Central memory CD8-positive, alpha-beta T cell (primary cell): ENCODE measurements around the gene ANKRD17.

Source experiments
- ATAC-seq: fragments of 150-1000 bp; cut with Tn5 transposase; replicated peaks from 2 replicates; pipeline ENCODE4 v1.10.0; 2022; ENCODE audit warnings: mild to moderate bottlenecking, moderate FRiP score, moderate number of reproducible peaks; ENCODE audit not compliant: poor library complexity, severe bottlenecking; ENCODE audit errors: extremely low read depth
- DNase-seq, 2 donors: peaks; one replicate each; pipeline ENCODE4 v3.0.0; 2021; ENCODE audit warnings: low spot score in 2 of 2
- H3K27ac Mint-ChIP-seq: one replicate; pipeline ENCODE4 v1.8.0; 2022; ENCODE audit warnings: low read depth, mild to moderate bottlenecking, moderate library complexity, mixed read lengths
- H3K27me3 Mint-ChIP-seq: one replicate; pipeline ENCODE4 v1.8.0; 2022; ENCODE audit warnings: mixed read lengths
- H3K36me3 Mint-ChIP-seq: one replicate; pipeline ENCODE4 v1.8.0; 2022; ENCODE audit warnings: mild to moderate bottlenecking, moderate library complexity, mixed read lengths; ENCODE audit not compliant: insufficient read depth
- H3K4me1 Mint-ChIP-seq: one replicate; pipeline ENCODE4 v1.8.0; 2022; ENCODE audit warnings: mixed read lengths
- H3K4me3 Mint-ChIP-seq: one replicate; pipeline ENCODE4 v1.8.0; 2022; ENCODE audit warnings: mild to moderate bottlenecking, moderate library complexity, mixed read lengths
- H3K9me3 Mint-ChIP-seq: one replicate; pipeline ENCODE4 v1.8.0; 2022; ENCODE audit warnings: mixed read lengths

ANKRD17 gene

DNA sequence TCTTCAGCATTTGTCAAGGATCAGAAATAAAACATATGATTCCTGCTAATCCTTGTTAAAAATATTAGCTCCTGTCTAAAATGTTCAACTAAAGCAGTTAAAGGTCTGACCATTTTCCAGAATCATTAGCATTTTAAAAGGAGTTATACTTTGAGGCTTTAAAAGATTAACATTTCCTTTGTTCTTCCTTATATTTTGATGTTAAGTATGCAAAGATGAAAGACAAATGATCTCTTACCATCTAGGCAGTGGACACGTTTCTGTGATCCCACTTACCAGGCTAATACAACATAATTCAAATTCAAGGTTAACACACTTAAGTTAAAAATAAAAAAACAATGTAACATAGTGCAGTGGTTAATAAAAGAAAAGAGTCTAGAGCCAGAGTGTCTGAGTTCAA, 127.3 kb downstream of the ANKRD17 start:
- Mint-ChIP-seq H3K27me3 (no peaks in the 10 kb centered on the region), H3K36me3 (peaks cover 27% of the 10 kb centered on the region), H3K4me1 (peaks cover 5% of the 10 kb centered on the region), H3K27ac (no peak overlapping the region), H3K9me3 (no peaks in the 10 kb centered on the region), H3K4me3 (no peak overlapping the region)
- no peak for ATAC-seq
- no peak for DNase-seq

DNA sequence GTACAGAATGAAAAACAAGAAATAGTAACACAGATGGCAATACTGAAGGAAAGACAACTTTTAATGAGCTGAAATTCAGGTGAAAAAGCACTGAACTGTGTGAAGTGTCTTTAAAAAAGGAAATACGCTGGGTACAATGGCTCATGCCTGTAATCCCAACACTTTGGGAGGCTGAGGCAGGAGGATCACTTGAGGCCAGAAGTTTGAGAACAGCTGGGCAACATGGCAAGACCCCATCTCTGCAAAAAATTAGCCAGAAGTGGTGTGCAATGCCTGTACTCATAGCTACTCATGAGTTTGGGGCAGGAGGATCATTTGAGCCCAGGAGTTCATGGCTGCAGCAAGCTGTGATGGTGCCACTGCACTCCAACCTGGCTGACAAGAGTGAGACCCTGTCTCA, 129.3 kb downstream of the ANKRD17 start:
- peaks cover 5% of the 10 kb centered on the region for H3K4me1 Mint-ChIP-seq
- peaks cover 33% of the 10 kb centered on the region for H3K36me3 Mint-ChIP-seq
- H3K9me3 Mint-ChIP-seq = no peaks in the 10 kb centered on the region
- no peaks in the 10 kb centered on the region for H3K27me3 Mint-ChIP-seq
- no peak for DNase-seq
- no peak overlapping the region for H3K27ac Mint-ChIP-seq
- no peak overlapping the region for H3K4me3 Mint-ChIP-seq
- no peak for ATAC-seq

DNA sequence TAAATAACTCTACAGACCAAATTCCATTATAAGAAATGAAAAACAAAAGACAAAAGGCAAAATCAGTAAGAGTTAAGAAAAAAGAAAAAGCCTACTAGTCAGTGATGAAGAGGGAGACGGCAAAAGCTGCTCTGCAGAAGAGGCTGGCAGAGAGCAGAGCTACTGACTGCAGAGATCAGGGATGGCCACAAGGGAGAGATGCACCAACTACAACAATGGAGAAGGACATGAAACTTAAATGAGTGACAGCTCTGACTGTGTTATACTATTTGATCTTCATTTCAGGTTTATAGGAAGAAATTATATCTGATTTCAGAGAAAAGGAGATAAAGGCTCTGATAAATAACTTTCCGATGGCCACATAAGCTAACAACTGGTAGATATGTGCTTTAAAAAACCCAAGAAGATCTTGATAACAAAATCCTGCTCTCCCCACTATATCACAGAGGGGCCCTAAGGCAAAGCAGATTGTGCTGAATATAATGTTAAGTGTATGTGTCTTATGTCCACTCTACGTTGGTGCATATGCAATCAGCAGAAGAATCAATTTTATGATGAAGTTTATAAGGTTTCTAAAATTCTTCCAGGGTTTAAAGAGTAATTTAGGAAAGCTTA, 130.7 kb downstream of the ANKRD17 start:
- Mint-ChIP-seq H3K27ac (peak overlapping the region; percentile 29), H3K4me1 (peaks cover 5% of the 10 kb centered on the region), H3K27me3 (no peaks in the 10 kb centered on the region), H3K36me3 (peaks cover 32% of the 10 kb centered on the region), H3K4me3 (no peak overlapping the region), H3K9me3 (no peaks in the 10 kb centered on the region)
- ATAC-seq (peak; percentile 54), DNase-seq (no peak)

DNA sequence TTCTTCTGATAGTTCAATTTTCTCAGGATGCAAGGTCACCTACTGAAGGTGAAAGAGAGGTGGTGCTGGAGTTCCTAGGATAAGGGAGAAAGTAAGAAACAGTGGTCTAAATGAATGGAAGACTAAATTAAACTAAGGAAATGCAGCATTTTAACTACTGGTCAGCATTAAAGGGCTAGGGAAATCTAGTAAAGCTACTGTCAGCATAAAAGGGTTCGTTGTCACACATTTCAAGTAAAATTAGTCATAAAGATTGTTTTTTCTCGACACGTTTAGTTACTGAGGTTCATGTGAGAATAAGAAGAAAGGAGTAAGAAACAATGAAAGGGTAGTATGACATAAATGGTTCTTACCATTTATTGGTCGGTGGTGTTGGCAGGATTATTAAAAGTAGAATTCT, 149.1 kb downstream of the ANKRD17 start:
- ATAC-seq (no peak), DNase-seq (no peak)
- Mint-ChIP-seq H3K27ac (no peak overlapping the region), H3K9me3 (no peaks in the 10 kb centered on the region), H3K36me3 (peaks cover 19% of the 10 kb centered on the region), H3K4me1 (no peaks in the 10 kb centered on the region), H3K27me3 (no peaks in the 10 kb centered on the region), H3K4me3 (no peak overlapping the region)

DNA sequence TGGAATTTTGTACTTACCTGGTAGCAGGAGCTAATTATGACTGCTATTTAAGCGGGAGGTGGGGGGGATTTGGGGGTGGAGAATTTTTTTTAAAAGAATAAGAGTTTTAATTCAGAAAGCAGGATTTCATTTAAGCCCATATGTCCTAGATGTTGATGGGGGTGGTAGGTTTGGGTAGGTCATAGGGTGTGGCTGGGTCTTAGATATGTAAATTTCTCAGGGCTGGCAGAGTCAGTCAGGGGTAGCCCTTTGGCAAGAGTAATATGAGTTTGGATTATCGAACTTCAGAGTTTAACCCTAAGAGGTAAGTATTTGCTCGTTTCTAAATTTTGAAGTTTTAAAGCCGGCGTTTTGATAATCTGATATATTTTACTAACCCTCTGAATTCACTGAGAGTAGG, 153.9 kb downstream of the ANKRD17 start:
- Mint-ChIP-seq H3K36me3 (peaks cover 23% of the 10 kb centered on the region), H3K27me3 (no peaks in the 10 kb centered on the region), H3K9me3 (no peaks in the 10 kb centered on the region), H3K4me1 (no peaks in the 10 kb centered on the region), H3K4me3 (no peak overlapping the region), H3K27ac (peak overlapping the region; percentile 21)
- ATAC-seq (no peak), DNase-seq (no peak)

DNA sequence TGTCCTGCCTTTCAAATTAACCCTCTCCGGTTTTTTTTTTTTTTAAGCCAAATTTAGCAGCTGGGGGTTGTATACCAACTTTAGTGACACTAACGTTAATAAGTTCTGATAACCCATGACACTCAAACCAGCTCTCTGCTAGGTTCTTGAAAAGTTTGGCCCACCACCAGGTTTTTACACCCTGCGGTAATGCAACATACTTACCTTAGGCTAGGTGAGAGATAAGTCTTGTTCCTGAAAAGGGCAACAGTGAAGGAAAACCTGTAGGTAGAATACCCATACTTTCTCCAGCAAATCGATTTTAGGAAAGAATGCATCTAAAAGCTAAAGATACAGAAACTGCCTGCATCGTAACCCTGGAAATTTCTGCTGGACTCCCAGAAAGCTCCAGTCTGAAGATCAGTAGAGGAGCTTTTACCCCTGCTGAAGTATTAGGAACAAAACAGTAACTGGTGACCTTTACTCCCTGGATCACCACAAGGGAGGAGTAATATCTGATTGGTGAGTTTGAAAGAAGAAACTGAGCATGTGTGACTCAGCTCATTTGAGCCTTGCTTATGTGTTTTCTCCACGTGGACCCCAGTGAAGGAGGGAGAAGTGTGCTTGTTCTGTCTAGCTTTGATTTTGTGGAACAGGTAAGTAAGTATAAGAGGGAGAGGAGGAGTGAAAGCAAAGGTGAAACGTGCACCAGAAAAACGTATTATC, 154.6 kb downstream of the ANKRD17 start:
- no peak overlapping the region for H3K4me3 Mint-ChIP-seq
- no peaks in the 10 kb centered on the region for H3K9me3 Mint-ChIP-seq
- peak overlapping the region; percentile 21 for H3K27ac Mint-ChIP-seq
- ATAC-seq (no peak), DNase-seq (no peak)
- H3K27me3 Mint-ChIP-seq = no peaks in the 10 kb centered on the region
- peaks cover 28% of the 10 kb centered on the region for H3K36me3 Mint-ChIP-seq
- no peaks in the 10 kb centered on the region for H3K4me1 Mint-ChIP-seq

DNA sequence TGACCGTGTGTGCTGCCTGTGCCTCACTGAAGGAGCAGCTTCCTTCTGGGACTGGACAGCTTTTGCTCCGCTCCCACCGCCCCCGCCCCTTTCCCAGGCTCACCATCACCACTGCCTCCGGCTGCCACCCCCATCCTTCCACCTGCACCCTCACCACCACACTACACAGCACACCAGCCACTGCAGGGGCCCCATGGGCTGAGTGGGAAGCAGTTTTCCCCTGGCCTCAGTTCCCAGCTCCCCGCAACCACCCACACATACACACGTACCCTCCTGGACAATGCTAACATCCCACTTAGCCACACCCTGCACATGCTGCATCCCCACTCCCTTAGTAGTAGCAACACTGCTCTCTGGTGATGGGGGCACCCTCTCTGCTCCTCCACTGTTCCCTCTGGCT, 159.5 kb downstream of the ANKRD17 start:
- no peaks in the 10 kb centered on the region for H3K9me3 Mint-ChIP-seq
- no peak for DNase-seq
- H3K4me3 Mint-ChIP-seq = no peak overlapping the region
- H3K27me3 Mint-ChIP-seq = no peaks in the 10 kb centered on the region
- no peaks in the 10 kb centered on the region for H3K4me1 Mint-ChIP-seq
- no peak for ATAC-seq
- peak overlapping the region; percentile 70 for H3K27ac Mint-ChIP-seq
- H3K36me3 Mint-ChIP-seq = peaks cover 43% of the 10 kb centered on the region

DNA sequence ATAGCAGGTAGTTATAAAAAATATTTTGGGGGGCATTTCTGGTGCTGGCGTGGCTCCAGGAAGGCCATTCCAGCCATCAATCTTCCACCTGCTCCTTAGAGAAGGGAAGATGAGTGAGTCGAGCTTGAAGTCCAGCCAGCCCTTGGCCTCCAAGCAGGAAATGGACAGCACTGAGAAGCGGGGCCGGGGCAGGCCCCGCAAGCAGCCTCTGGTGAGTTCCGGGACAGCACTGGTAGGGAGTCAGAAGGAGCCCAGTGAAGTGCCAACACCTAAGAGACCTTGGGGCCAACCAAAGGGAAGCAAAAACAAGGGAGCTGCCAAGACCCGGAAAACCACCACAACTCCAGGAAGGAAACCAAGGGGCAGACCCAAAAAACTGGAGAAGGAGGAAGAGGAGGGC, 159.9 kb downstream of the ANKRD17 start:
- no peaks in the 10 kb centered on the region for H3K9me3 Mint-ChIP-seq
- no peaks in the 10 kb centered on the region for H3K4me1 Mint-ChIP-seq
- no peak for ATAC-seq
- H3K4me3 Mint-ChIP-seq = no peak overlapping the region
- peak overlapping the region; percentile 70 for H3K27ac Mint-ChIP-seq
- H3K27me3 Mint-ChIP-seq = no peaks in the 10 kb centered on the region
- no peak for DNase-seq
- H3K36me3 Mint-ChIP-seq = peaks cover 43% of the 10 kb centered on the region

DNA sequence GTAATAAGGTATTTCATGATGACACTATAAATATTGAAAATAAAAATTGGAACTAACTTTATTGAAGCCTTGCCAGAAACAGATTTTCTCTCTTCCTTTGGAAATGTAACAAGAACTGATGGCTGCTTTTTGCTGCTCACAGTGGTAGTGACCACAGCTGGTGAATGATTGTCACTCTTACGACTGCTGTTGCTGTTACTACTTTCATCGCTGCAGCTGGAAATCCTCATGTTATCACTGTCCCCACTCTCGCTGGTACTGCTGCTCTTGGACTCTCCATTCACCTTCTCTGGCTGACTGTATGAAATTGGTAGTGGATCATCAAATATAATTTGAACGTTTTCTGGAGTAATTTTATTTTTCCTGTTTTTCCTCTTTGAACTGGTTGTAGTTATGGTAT, 160.6 kb downstream of the ANKRD17 start:
- H3K9me3 Mint-ChIP-seq = no peaks in the 10 kb centered on the region
- no peak overlapping the region for H3K27ac Mint-ChIP-seq
- no peak overlapping the region for H3K4me3 Mint-ChIP-seq
- peaks cover 44% of the 10 kb centered on the region for H3K36me3 Mint-ChIP-seq
- no peaks in the 10 kb centered on the region for H3K4me1 Mint-ChIP-seq
- DNase-seq (no peak), ATAC-seq (no peak)
- no peaks in the 10 kb centered on the region for H3K27me3 Mint-ChIP-seq

DNA sequence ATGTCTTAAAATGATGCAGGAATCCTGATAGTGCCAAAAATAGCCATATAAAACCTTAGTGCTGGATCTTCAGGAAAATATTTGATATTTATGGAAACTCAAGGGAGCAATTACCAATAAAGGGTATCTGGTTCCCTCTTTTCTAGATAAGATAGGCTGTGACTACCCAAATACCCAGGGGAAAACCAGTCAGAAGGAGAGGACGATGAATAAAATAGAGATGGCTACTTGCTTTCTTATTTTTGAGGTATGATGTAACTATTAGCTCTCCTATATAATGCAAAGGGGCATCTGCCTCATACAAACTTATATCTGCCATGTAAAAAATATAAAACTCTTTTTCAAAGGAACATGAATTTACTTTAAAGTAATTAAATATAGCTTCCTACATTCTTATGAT, 165.7 kb downstream of the ANKRD17 start:
- peaks cover 26% of the 10 kb centered on the region for H3K36me3 Mint-ChIP-seq
- no peaks in the 10 kb centered on the region for H3K27me3 Mint-ChIP-seq
- H3K4me3 Mint-ChIP-seq = no peak overlapping the region
- H3K9me3 Mint-ChIP-seq = no peaks in the 10 kb centered on the region
- H3K4me1 Mint-ChIP-seq = peaks cover under 1% of the 10 kb centered on the region
- DNase-seq (no peak), ATAC-seq (no peak)
- H3K27ac Mint-ChIP-seq = no peak overlapping the region

DNA sequence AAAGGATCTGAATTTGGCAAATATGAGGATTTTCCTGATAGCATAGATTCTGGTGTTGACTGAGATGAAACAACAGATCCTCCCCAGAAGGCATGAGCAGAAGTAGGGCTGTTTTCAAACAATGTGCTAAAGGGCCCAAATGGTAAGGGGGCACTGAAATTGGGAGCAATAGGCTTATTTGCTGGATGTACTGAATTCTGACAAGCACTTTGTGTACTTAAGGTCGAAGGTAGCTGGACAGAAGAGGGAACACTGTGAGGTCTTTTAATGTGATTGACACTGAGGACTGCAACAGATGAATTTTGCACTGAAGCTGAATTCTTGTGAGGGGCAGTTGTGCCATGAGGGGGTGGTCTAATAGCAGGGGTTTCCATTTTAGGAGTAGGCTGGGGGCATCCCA, 167.9 kb downstream of the ANKRD17 start:
- peaks cover 20% of the 10 kb centered on the region for H3K36me3 Mint-ChIP-seq
- ATAC-seq (no peak), DNase-seq (no peak)
- peak overlapping the region; percentile 87 for H3K27ac Mint-ChIP-seq
- H3K9me3 Mint-ChIP-seq = no peaks in the 10 kb centered on the region
- peaks cover 6% of the 10 kb centered on the region for H3K4me1 Mint-ChIP-seq
- no peaks in the 10 kb centered on the region for H3K27me3 Mint-ChIP-seq
- H3K4me3 Mint-ChIP-seq = no peak overlapping the region

DNA sequence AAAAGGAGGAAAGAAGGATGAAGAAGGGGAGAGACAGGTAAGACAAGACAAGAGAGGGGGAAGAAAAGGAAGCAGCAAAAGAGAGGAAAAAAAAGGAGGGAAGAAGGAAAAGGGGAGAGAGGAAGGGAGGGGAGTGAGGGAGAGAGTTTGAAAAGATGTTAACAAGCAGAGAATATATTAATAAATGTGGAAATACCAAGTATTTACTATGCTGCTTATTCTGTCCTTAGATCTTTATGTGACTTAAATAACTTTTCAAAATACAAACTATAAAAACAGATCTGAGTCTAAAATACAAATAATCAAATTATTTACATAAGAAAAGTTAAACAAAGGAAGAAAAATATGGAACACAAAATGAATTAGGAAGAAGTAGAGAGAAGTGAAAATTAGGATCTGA, 170.7 kb downstream of the ANKRD17 start:
- Mint-ChIP-seq H3K4me1 (peaks cover 6% of the 10 kb centered on the region), H3K36me3 (peaks cover 21% of the 10 kb centered on the region), H3K27me3 (no peaks in the 10 kb centered on the region), H3K4me3 (no peak overlapping the region), H3K27ac (peak overlapping the region; percentile 64), H3K9me3 (no peaks in the 10 kb centered on the region)
- ATAC-seq = no peak
- no peak for DNase-seq

DNA sequence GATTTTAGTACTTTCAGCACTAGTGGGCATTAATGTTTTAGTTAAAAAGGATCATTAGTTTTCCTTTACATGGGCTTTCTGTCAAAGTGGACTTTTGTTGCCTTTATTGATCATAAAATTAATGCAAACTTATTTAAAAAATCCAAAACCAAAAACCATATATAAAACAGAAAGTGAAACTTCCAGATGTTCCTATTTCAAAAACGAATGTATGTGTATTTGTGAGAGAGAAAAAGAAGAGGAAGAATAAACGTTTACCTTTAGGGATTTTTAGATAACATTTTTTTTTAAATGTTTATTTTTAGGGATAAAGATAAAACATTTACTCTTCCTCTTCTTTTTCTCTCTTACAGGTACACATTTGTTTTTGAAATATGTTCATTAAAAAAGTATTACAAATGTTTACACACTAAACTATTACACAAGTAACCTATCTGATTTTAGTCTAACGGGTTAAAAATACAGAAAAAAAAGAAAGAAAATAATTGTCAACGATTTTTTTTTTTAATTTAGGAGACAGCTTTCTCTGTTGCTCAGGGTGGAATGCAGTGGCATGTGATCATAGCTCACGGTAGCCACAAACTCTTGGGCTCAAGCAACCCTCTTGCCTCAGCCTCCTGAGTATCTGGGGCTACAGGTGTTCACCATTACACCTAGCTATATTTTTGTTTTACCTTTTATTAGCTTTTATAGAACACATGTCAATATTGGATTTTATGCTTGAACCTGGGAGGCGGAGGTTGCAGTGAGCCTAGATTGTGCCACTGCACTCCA, 172.3 kb downstream of the ANKRD17 start:
- Mint-ChIP-seq H3K4me3 (peak overlapping the region; percentile 57), H3K27ac (peak overlapping the region; percentile 35), H3K36me3 (peaks cover 23% of the 10 kb centered on the region), H3K4me1 (peaks cover 6% of the 10 kb centered on the region), H3K9me3 (no peaks in the 10 kb centered on the region), H3K27me3 (no peaks in the 10 kb centered on the region)
- no peak for DNase-seq
- no peak for ATAC-seq
